Fibroblast of lung (primary cell): ENCODE data around the gene SPECC1L. TPM values are rescaled to one million over a fixed set of nuclear protein-coding genes. Genes with fewer than 3 reads are reported as not detected.

Experiments used
- DNase-seq, 2 donors: peaks; one replicate each; pipeline versions ENCODE4 v3.0.0 to v3.0.0-alpha.2; 2010; ENCODE audit warnings: low read depth in 2 of 2
- H2AFZ ChIP-seq: 2 replicates; pipeline ENCODE4 v1.5.1; 2012; ENCODE audit warnings: low read length, control low read depth, inconsistent platforms
- H3K27ac ChIP-seq: 2 replicates; pipeline ENCODE4 v1.5.1; 2011; ENCODE audit warnings: low read length, control low read depth; ENCODE audit not compliant: insufficient read depth
- H3K27me3 ChIP-seq: 2 replicates; pipeline ENCODE4 v1.5.1; 2011; ENCODE audit warnings: mild to moderate bottlenecking, low read length; ENCODE audit not compliant: control insufficient read depth, insufficient read depth
- H3K36me3 ChIP-seq: 2 replicates; pipeline ENCODE4 v1.5.1; 2011; ENCODE audit warnings: low read length; ENCODE audit not compliant: control insufficient read depth, insufficient read depth
- H3K4me1 ChIP-seq: 2 replicates; pipeline ENCODE4 v1.5.1; 2011; ENCODE audit warnings: low read length; ENCODE audit not compliant: control insufficient read depth, insufficient read depth; ENCODE audit errors: extremely low read depth
- H3K4me2 ChIP-seq: 2 replicates; pipeline ENCODE4 v1.5.1; 2011; ENCODE audit warnings: low read length, control low read depth; ENCODE audit not compliant: insufficient read depth; ENCODE audit errors: extremely low read depth
- H3K4me3 ChIP-seq, 4 experiments: fragments of 200-600 bp in 1 of 4; sonication (generic) in 1 of 4; replicated peaks in 1 of 4; 2 replicates each; pipeline ENCODE4 v1.5.1; 2011 to 2016; ENCODE audit warnings: low read length in 4 of 4, low read depth in 3 of 4, mild to moderate bottlenecking in 3 of 4, control low read depth in 2 of 4, inconsistent platforms in 1 of 4, mixed read lengths in 1 of 4; ENCODE audit not compliant: insufficient read depth in 1 of 4; ENCODE audit errors: control extremely low read depth in 1 of 4
- H3K79me2 ChIP-seq: 2 replicates; pipeline ENCODE4 v1.5.1; 2012; ENCODE audit warnings: mild to moderate bottlenecking, low read length, inconsistent platforms; ENCODE audit not compliant: control insufficient read depth, insufficient read depth
- H3K9ac ChIP-seq: 2 replicates; pipeline ENCODE4 v1.5.1; 2011; ENCODE audit warnings: mild to moderate bottlenecking, low read length, control low read depth; ENCODE audit not compliant: insufficient read depth
- H3K9me3 ChIP-seq: 2 replicates; pipeline ENCODE4 v1.5.1; 2012; ENCODE audit warnings: low read depth, low read length; ENCODE audit not compliant: control insufficient read depth, insufficient read depth
- H4K20me1 ChIP-seq: 2 replicates; pipeline ENCODE4 v1.5.1; 2011; ENCODE audit warnings: low read length; ENCODE audit not compliant: control insufficient read depth, insufficient read depth; ENCODE audit errors: extremely low read depth
- CTCF ChIP-seq, 2 donors: IDR thresholded peaks in 1 of 2; conservative IDR thresholded peaks in 1 of 2; 1 replicate in 1 of 2; 2 replicates in 1 of 2; pipeline ENCODE4 v1.5.1; 2011 to 2012; ENCODE audit warnings: low read length in 2 of 2, control low read depth in 1 of 2, inconsistent platforms in 1 of 2, low read depth in 1 of 2, mild to moderate bottlenecking in 1 of 2
- EZH2 ChIP-seq: IDR thresholded peaks from 2 replicates; pipeline ENCODE4 v1.5.1; 2012; ENCODE audit warnings: low read length, control low read depth, mild to moderate bottlenecking; ENCODE audit errors: missing control alignments
- polyA plus RNA-seq, 2 donors: library from polyadenylated mRNA; depleted of rRNA in 1 of 2; stranded (reverse) in 1 of 2; unstranded in 1 of 2; fragments of >200 nt; gene quantifications; 2 replicates each; pipeline ENCODE4 v1.2.1, GENCODE V29; 2011 to 2012; ENCODE audit warnings: missing spikeins in 1 of 2
- total RNA-seq: library from RNA; depleted of rRNA; stranded (reverse); fragments of >200 nt; gene quantifications from 2 replicates; pipeline ENCODE4 v1.2.1, GENCODE V29; 2014

The SPECC1L gene
- total and polyA plus RNA-seq, 2 donors (not counting 1 experiment from before 2014, with no cell fraction given): 40.3 to 46.2 TPM

- Histone ChIP-seq H3K79me2 (no peaks in the 10 kb centered on the region), H3K4me3 (no peak overlapping the region), H3K9ac (no peak overlapping the region), H4K20me1 (no peaks in the 10 kb centered on the region), H3K27me3 (no peaks in the 10 kb centered on the region), H2AFZ (no peak overlapping the region), H3K4me2 (no peak overlapping the region), H3K9me3 (no peaks in the 10 kb centered on the region), H3K4me1 (no peaks in the 10 kb centered on the region), H3K36me3 (peaks cover 2% of the 10 kb centered on the region), H3K27ac (no peak overlapping the region)
- DNase-seq: no peak
- no peak for TF ChIP-seq EZH2
- no peak for TF ChIP-seq CTCF (conservative IDR thresholded peaks at IDR 0.05 in 1 of 2, IDR thresholded peaks at IDR 0.05 in 1 of 2; ENCODE audit: low read depth in 1 of 2, low read length in 2 of 2)
Observed at GRCh38 chr22:24384131-24384530, 113.5 kb downstream of the SPECC1L start.

GRCh38 chr22:24386937-24387471, 116.4 kb downstream of the SPECC1L start:
- Histone ChIP-seq H3K4me2 (no peak overlapping the region), H3K9me3 (no peaks in the 10 kb centered on the region), H3K9ac (no peak overlapping the region), H3K4me3 (no peak overlapping the region), H3K27ac (no peak overlapping the region), H3K4me1 (peaks cover 6% of the 10 kb centered on the region), H4K20me1 (no peaks in the 10 kb centered on the region), H2AFZ (no peak overlapping the region), H3K27me3 (no peaks in the 10 kb centered on the region), H3K36me3 (no peaks in the 10 kb centered on the region), H3K79me2 (no peaks in the 10 kb centered on the region)
- no peak for TF ChIP-seq EZH2
- no peak for TF ChIP-seq CTCF (conservative IDR thresholded peaks at IDR 0.05 in 1 of 2, IDR thresholded peaks at IDR 0.05 in 1 of 2; ENCODE audit: low read depth in 1 of 2, low read length in 2 of 2)
- peak in 1 of 2 donors; percentile 63 for DNase-seq

GRCh38 chr22:24389680-24390079, 119.0 kb downstream of the SPECC1L start:
- H3K9ac ChIP-seq: no peak overlapping the region
- H4K20me1 ChIP-seq: no peaks in the 10 kb centered on the region
- no peak overlapping the region for H2AFZ ChIP-seq
- no peak overlapping the region for H3K4me3 ChIP-seq
- no peaks in the 10 kb centered on the region for H3K36me3 ChIP-seq
- no peak overlapping the region for H3K4me2 ChIP-seq
- H3K79me2 ChIP-seq: no peaks in the 10 kb centered on the region
- no peak for DNase-seq
- no peaks in the 10 kb centered on the region for H3K27me3 ChIP-seq
- H3K4me1 ChIP-seq: peaks cover 8% of the 10 kb centered on the region
- no peaks in the 10 kb centered on the region for H3K9me3 ChIP-seq
- H3K27ac ChIP-seq: no peak overlapping the region
- no peak for TF ChIP-seq EZH2
- TF ChIP-seq CTCF (conservative IDR thresholded peaks at IDR 0.05 in 1 of 2, IDR thresholded peaks at IDR 0.05 in 1 of 2; ENCODE audit: low read depth in 1 of 2, low read length in 2 of 2): no peak
